Neural cell (in vitro differentiated cells): ENCODE data around the gene AKR7A2. TPM values are rescaled to one million over a fixed set of nuclear protein-coding genes. Genes with fewer than 3 reads are reported as not detected.

Source experiments
- H2AFZ ChIP-seq: fragments of 200-600, 300-800 bp; sonication (generic), shearing (Covaris generic); 2 replicates; pipeline ENCODE4 v1.6.0; 2014; ENCODE audit warnings: low read depth, mild to moderate bottlenecking, antibody characterized with exemption, low read length, moderate library complexity
- H3F3A ChIP-seq: fragments of 200-600 bp; shearing (Covaris generic); 2 replicates; pipeline ENCODE4 v1.6.1; 2016; ENCODE audit warnings: mild to moderate bottlenecking, moderate library complexity, mixed read lengths, antibody characterized with exemption, low read length; ENCODE audit not compliant: insufficient read depth, poor library complexity, severe bottlenecking
- H3K27ac ChIP-seq: fragments of 200-600, 300-800 bp; sonication (generic), shearing (Covaris generic); 2 replicates; pipeline ENCODE4 v1.5.1; 2014; ENCODE audit warnings: mild to moderate bottlenecking, low read length, moderate library complexity
- H3K27me3 ChIP-seq: fragments of 300-800, 200-600 bp; sonication (generic), shearing (Covaris generic); 2 replicates; pipeline ENCODE4 v1.6.0; 2014; ENCODE audit warnings: mild to moderate bottlenecking, low read depth, low read length, moderate library complexity; ENCODE audit not compliant: insufficient read depth
- H3K36me3 ChIP-seq: fragments of 300-800, 200-600 bp; sonication (generic), shearing (Covaris generic); 2 replicates; pipeline ENCODE4 v1.5.1; 2014; ENCODE audit warnings: mild to moderate bottlenecking, antibody characterized with exemption, low read length, moderate library complexity; ENCODE audit not compliant: insufficient read depth
- H3K4me2 ChIP-seq: fragments of 300-800, 200-600 bp; sonication (generic), shearing (Covaris generic); 2 replicates; pipeline ENCODE4 v1.6.0; 2014; ENCODE audit warnings: mild to moderate bottlenecking, low read length
- H3K4me3 ChIP-seq: fragments of 300-800, 200-600 bp; sonication (generic), shearing (Covaris generic); 2 replicates; pipeline ENCODE4 v1.5.1; 2014; ENCODE audit warnings: mild to moderate bottlenecking, low read length, moderate library complexity
- H3K79me2 ChIP-seq: fragments of 200-600 bp; shearing (Covaris generic); replicated peaks from 2 replicates; pipeline ENCODE4 v1.6.0; 2014; ENCODE audit warnings: mild to moderate bottlenecking, low read length, moderate library complexity; ENCODE audit not compliant: insufficient read depth
- H3K9ac ChIP-seq: fragments of 300-800, 200-600 bp; sonication (generic), shearing (Covaris generic); 2 replicates; pipeline ENCODE4 v1.6.1; 2016; ENCODE audit warnings: mild to moderate bottlenecking, low read length, mixed read lengths
- H3K9me2 ChIP-seq: fragments of 200-600 bp; shearing (Covaris generic); 2 replicates; pipeline ENCODE4 v1.6.1; 2016; ENCODE audit warnings: mild to moderate bottlenecking, low read length, mixed read lengths; ENCODE audit not compliant: insufficient read depth
- H3K9me3 ChIP-seq: fragments of 200-600, 300-800 bp; sonication (generic), shearing (Covaris generic); 2 replicates; pipeline ENCODE4 v1.6.1; 2016; ENCODE audit warnings: mild to moderate bottlenecking, mixed run types, low read length, moderate library complexity, mixed read lengths
- H4K20me1 ChIP-seq: fragments of 200-600 bp; shearing (Covaris generic); 2 replicates; pipeline ENCODE4 v1.6.1; 2016; ENCODE audit warnings: mild to moderate bottlenecking, mixed run types; ENCODE audit not compliant: insufficient read depth
- EP300 ChIP-seq: fragments of 450-650 bp; conservative IDR thresholded peaks from 2 replicates; pipeline ENCODE4 v1.6.1; 2014; ENCODE audit warnings: antibody characterized with exemption, mild to moderate bottlenecking, moderate library complexity; ENCODE audit not compliant: poor library complexity, severe bottlenecking
- MXI1 ChIP-seq: fragments of 450-650 bp; conservative IDR thresholded peaks from 2 replicates; pipeline ENCODE4 v1.6.1; 2014; ENCODE audit warnings: antibody characterized with exemption, mild to moderate bottlenecking; ENCODE audit not compliant: poor library complexity, severe bottlenecking
- RAD21 ChIP-seq: fragments of 450-650 bp; conservative IDR thresholded peaks from 2 replicates; pipeline ENCODE4 v1.6.1; 2014; ENCODE audit warnings: antibody characterized with exemption, mild to moderate bottlenecking, moderate library complexity
- SMC3 ChIP-seq: fragments of 450-650 bp; conservative IDR thresholded peaks from 2 replicates; pipeline ENCODE4 v1.6.1; 2014; ENCODE audit warnings: antibody characterized with exemption, mild to moderate bottlenecking, moderate library complexity; ENCODE audit not compliant: poor library complexity
- TAF1 ChIP-seq: IDR thresholded peaks from 2 replicates; pipeline ENCODE4 v1.6.1; 2012; ENCODE audit warnings: low read depth
- polyA plus RNA-seq: library from polyadenylated mRNA; depleted of rRNA; stranded (reverse); fragments of >200 nt; gene quantifications from 2 replicates; pipeline ENCODE4 v1.2.3, GENCODE V29; 2014
- small RNA-seq, 3 experiments: library from RNA; depleted of rRNA; stranded (forward); fragments of <200 nt; gene quantifications; one replicate each; pipeline ENCODE3, GENCODE V24; 2012
- TF ChIP-seq, protein P1 (sequence below): IDR thresholded peaks from 2 replicates; pipeline ENCODE4 v1.6.1; 2012; ENCODE audit warnings: borderline replicate concordance

The AKR7A2 gene
- polyA plus RNA-seq, 1 donor from 2014 or later = 50.6 TPM

DNA sequence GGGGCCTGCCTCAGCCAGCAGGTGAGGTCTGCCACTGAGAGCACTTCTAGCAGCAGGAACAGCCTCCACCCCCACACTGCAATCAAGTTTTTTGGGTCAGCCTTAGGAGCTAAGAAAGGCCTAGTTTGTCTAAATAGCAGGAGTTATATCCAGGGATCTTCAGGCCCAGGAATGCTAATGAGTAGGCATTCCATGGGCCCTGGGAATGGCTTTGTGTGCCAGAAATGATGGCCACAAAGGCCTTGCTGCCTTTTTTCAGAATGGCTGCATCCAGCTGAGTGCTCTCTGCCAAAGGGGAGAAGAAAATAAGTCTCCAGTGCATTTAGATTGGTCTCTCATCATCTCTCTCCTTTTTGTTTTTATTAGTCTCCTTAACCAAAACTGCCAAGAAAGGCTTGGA, 57.5 kb downstream of the AKR7A2 start:
- Histone ChIP-seq H3K4me2 (no peak overlapping the region), H3K9me2 (no peaks in the 10 kb centered on the region), H3K79me2 (peaks cover 30% of the 10 kb centered on the region), H3K9me3 (no peaks in the 10 kb centered on the region), H3K9ac (no peak overlapping the region), H3F3A (no peaks in the 10 kb centered on the region), H3K4me3 (no peak overlapping the region), H3K27ac (no peak overlapping the region), H3K27me3 (no peaks in the 10 kb centered on the region), H2AFZ (no peak overlapping the region), H4K20me1 (no peaks in the 10 kb centered on the region), H3K36me3 (no peaks in the 10 kb centered on the region)
- TF ChIP-seq TAF1 (no peak), EP300 (no peak), MXI1 (no peak), SMC3 (no peak), RAD21 (no peak)
- TF ChIP-seq, protein P1, sequence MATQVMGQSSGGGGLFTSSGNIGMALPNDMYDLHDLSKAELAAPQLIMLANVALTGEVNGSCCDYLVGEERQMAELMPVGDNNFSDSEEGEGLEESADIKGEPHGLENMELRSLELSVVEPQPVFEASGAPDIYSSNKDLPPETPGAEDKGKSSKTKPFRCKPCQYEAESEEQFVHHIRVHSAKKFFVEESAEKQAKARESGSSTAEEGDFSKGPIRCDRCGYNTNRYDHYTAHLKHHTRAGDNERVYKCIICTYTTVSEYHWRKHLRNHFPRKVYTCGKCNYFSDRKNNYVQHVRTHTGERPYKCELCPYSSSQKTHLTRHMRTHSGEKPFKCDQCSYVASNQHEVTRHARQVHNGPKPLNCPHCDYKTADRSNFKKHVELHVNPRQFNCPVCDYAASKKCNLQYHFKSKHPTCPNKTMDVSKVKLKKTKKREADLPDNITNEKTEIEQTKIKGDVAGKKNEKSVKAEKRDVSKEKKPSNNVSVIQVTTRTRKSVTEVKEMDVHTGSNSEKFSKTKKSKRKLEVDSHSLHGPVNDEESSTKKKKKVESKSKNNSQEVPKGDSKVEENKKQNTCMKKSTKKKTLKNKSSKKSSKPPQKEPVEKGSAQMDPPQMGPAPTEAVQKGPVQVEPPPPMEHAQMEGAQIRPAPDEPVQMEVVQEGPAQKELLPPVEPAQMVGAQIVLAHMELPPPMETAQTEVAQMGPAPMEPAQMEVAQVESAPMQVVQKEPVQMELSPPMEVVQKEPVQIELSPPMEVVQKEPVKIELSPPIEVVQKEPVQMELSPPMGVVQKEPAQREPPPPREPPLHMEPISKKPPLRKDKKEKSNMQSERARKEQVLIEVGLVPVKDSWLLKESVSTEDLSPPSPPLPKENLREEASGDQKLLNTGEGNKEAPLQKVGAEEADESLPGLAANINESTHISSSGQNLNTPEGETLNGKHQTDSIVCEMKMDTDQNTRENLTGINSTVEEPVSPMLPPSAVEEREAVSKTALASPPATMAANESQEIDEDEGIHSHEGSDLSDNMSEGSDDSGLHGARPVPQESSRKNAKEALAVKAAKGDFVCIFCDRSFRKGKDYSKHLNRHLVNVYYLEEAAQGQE = no peak

Small RNAs within 50 kb of the gene (small RNA-seq; reads per million reads assigned to genes)
- gene RNU6-1099P = 0.03 to 0.24 (median 0.03) reads per million in 3 experiments

Other genes starting within 250 kb of the AKR7A2 start
- 49.7 and 58.4 TPM in 2 replicates for gene UBR4, start 101.9 kb downstream of the AKR7A2 start, polyA plus RNA-seq
- 75.1 and 75.3 TPM in 2 replicates for gene EMC1, start 60.6 kb downstream of the AKR7A2 start, polyA plus RNA-seq
- 42.5 and 50.2 TPM in 2 replicates for gene MRTO4, start 60.3 kb downstream of the AKR7A2 start, polyA plus RNA-seq
- 2.9 and 5.1 TPM in 2 replicates for gene AKR7A3, start 23.4 kb downstream of the AKR7A2 start, polyA plus RNA-seq
- gene SLC66A1, start 182 bp upstream of the AKR7A2 start, polyA plus RNA-seq = 31.8 and 48.3 TPM in 2 replicates
- 159 and 182 TPM in 2 replicates for gene CAPZB, start 173.4 kb upstream of the AKR7A2 start, polyA plus RNA-seq